MG63 (cell line): Measurements from ENCODE around the gene PRKN. TPM values are rescaled to one million over a fixed set of nuclear protein-coding genes. Genes with fewer than 3 reads are reported as not detected.

Source experiments
- DNase-seq: peaks from one replicate; pipeline ENCODE4 v3.0.0-alpha.2; 2020
- H3K27me3 ChIP-seq: fragments of 250-450 bp; sonication (Bioruptor Pico); 2 replicates; pipeline ENCODE4 v1.5.1; 2020; ENCODE audit warnings: mild to moderate bottlenecking, moderate library complexity
- H3K36me3 ChIP-seq: fragments of 250-450 bp; sonication (Bioruptor Pico); 2 replicates; pipeline ENCODE4 v1.5.1; 2020; ENCODE audit warnings: mild to moderate bottlenecking, moderate library complexity
- H3K4me3 ChIP-seq: fragments of 250-450 bp; sonication (Bioruptor Pico); 2 replicates; pipeline ENCODE4 v1.5.1; 2020; ENCODE audit warnings: mild to moderate bottlenecking, moderate library complexity
- H3K9me3 ChIP-seq: fragments of 250-450 bp; sonication (Bioruptor Pico); 2 replicates; pipeline ENCODE4 v1.5.1; 2020; ENCODE audit warnings: mild to moderate bottlenecking, moderate library complexity
- total RNA-seq: library from RNA; depleted of rRNA; stranded (reverse); fragments of >200 nt; shearing (Covaris generic); gene quantifications from 2 replicates; pipeline ENCODE4 v1.2.3, GENCODE V29; 2014; ENCODE audit warnings: low replicate concordance

PRKN gene
- total RNA-seq, 1 experiment from 2014 or later = not detected

DNA sequence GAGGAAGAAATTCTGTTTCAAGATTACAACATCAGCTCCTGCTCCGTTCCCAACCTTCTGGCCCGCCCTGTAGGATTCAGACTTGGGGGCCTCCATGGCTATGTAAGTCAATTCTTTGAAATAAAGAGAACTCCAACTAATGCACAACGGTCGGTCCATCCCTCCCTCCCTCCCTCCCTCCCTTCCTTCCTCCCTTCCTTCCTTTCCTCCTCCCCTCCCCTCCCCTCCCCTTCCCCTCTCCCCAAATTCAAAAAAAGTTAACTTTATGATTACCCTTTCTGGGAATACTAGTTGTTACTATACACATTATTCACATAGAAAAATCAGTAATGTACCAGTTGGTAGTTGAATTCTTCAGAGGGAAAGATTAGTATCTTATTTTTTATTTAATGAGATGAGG, 1274.0 kb downstream of the PRKN start:
- no peak for DNase-seq
- no peaks in the 10 kb centered on the region for H3K9me3 ChIP-seq
- H3K27me3 ChIP-seq = no peaks in the 10 kb centered on the region
- no peaks in the 10 kb centered on the region for H3K36me3 ChIP-seq
- no peak overlapping the region for H3K4me3 ChIP-seq

DNA sequence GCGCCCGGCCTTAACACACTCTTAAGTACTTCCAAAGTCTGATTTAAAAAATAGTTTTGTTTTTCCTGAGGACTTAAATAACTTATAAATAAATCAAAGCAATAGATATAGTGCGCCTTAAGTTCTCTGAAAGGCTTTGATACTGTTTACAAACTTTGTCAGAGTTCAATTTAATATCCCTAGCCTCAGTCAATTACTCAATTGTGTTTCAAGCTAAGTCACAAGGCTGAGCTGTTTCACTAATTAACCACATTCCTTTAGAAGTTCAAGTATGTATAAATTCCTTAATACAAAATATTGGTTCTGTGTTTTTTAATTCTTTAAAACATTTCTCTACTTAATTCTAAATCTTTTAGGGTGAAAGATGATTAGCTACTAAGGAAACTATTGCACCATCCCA, 1275.3 kb downstream of the PRKN start:
- Histone ChIP-seq H3K36me3 (no peaks in the 10 kb centered on the region), H3K4me3 (no peak overlapping the region), H3K27me3 (no peaks in the 10 kb centered on the region), H3K9me3 (no peaks in the 10 kb centered on the region)
- DNase-seq = no peak

DNA sequence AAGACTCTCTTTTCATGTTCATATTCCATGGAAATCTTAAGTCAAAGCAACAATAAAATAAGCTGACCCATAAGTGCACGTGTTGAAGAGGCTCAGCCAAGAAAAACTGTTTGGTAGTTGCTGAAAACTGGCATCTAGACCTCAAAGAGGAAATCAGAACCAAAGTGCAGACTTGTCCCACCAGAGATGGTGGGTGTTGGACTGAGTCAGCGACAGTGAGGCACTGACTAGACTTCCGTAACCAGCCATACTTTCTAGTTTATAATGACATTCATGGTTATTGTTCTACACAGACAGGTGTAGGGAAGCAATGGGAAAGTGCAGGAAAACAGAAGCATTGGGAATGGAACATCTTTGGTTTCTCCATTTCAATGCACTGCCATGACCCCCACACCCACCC, 1278.0 kb downstream of the PRKN start:
- Histone ChIP-seq H3K27me3 (no peaks in the 10 kb centered on the region), H3K9me3 (no peaks in the 10 kb centered on the region), H3K4me3 (no peak overlapping the region), H3K36me3 (no peaks in the 10 kb centered on the region)
- DNase-seq = no peak

DNA sequence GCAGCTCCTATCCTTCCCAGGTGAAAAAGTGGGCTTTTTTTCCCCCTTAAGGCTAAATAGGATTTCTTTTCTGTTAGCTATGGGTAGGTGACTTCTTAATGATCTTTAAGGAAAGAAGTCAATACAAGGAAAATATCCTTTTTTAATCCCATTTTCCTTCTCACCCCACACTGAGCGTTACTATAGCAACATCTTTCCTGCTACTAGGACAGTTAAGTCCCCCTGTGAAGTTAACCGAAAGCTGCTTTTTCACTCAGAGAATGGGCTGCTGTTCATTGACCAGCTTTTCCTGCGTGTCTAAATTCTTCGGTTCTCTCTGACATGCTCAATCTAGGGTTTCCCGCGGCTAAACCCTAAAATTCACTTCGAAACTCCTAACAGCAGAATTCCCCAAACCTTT, 1280.6 kb downstream of the PRKN start:
- Histone ChIP-seq H3K4me3 (no peak overlapping the region), H3K36me3 (no peaks in the 10 kb centered on the region), H3K27me3 (no peaks in the 10 kb centered on the region), H3K9me3 (no peaks in the 10 kb centered on the region)
- DNase-seq = no peak

DNA sequence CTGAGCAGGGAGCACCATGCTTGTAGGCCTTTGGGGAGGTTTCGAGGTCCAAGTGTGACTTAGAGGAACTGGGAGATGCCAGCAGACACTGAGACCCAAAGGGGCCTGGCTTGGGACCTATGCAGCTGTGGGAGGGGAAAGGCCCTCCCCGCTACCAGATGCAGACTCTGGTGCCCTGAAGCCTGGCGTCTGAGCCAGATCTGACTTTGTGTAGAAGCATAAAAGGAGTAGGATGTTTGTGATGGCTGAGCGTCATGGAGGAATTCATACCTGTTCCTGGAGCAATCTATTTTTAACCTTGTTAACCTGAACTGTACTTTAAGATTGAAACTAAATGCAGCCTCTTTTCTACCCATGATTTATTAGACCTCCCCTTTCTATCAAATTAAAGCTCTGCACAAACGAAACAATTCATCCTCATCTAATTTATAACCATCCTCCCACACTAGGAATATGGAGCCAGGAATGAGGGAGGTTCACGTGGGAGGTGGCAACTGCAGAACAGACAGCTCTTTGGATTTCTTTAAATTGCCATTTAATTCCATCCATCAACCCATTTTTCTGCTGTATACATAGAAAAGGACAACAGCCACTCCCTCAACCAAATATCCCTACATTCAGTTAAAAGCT, 1281.2 kb downstream of the PRKN start:
- no peaks in the 10 kb centered on the region for H3K27me3 ChIP-seq
- no peak overlapping the region for H3K4me3 ChIP-seq
- DNase-seq = no peak
- H3K9me3 ChIP-seq = no peaks in the 10 kb centered on the region
- H3K36me3 ChIP-seq = no peaks in the 10 kb centered on the region

DNA sequence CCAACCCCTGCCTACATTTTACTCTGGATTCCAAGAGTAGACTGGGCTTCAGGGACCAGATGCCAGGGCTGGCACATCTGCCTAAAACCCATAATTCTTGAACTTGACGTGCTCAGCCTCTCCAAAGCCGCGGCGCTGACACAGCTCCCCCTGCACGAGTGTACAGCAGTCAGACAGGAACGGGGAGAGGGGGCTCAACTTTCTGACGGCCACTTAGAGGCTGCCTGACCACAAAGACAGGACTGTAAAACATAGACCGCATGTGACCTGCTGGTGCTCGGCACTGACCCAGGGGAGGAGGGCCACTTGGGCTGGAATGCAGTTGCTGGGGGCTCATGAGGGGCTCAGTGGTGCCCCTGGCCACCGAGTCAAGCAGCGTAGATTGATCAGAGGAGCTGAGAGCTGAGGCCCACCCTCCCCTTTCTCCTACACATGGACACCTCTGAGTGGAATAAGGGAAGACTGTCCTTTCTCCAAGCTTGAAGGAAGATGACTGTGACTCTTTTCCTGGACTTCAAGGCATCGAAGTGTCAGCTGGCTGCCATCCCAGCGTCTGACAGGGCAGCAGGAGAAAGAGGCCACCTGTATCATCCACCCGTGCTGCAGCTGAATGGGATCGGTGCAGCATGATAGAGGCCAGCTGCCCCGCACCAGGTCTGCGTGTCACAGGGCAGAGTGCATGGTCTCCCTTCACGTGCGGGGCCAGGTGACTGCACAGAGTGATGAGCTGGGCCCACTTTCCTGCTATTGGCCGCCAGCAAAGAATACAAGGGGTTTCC, 1282.4 kb downstream of the PRKN start:
- peak; percentile 39 for DNase-seq
- Histone ChIP-seq H3K4me3 (no peak overlapping the region), H3K27me3 (no peaks in the 10 kb centered on the region), H3K9me3 (no peaks in the 10 kb centered on the region), H3K36me3 (no peaks in the 10 kb centered on the region)

DNA sequence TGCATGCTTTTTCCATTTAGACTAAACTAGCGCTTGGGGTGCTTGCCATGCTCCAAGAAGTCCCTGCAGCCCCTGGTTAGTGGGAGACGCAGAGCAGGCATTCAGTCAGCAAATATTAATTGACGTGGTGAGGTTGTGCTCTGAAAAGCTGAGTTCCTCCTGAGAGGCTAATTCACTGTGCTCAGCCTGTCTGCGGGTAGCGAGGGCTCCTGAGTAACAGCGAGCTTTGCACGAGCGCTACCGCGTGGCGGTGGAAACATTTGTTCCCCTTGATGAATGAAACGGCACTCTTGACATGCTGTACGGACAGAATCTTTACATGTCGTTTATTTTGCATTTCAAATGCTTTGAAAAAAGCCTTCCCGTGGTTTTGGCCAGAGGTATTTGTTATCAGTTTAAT, 1283.1 kb downstream of the PRKN start:
- H3K36me3 ChIP-seq = no peaks in the 10 kb centered on the region
- no peaks in the 10 kb centered on the region for H3K27me3 ChIP-seq
- no peak overlapping the region for H3K4me3 ChIP-seq
- DNase-seq = no peak
- no peaks in the 10 kb centered on the region for H3K9me3 ChIP-seq

DNA sequence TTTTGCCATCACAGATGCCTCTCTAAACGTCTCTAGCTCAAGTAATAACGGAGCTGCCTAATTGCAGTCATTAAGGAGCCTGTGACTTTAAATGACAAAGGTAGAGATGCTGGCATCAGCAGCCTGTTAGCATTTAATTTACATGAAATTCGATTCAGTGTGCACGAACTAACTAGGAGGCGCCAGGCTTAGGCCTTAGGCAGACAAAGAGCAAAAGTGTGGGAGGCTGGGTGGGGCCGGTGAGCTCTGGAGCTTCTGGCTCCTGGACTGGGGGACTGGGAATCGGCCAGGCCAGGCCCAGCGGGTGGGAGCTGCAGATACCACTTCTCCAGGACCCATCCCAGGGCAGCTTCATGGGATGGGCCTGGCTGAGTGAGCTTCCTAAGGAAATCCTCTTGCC, 1283.7 kb downstream of the PRKN start:
- H3K4me3 ChIP-seq = no peak overlapping the region
- H3K27me3 ChIP-seq = no peaks in the 10 kb centered on the region
- no peaks in the 10 kb centered on the region for H3K9me3 ChIP-seq
- H3K36me3 ChIP-seq = no peaks in the 10 kb centered on the region
- peak; percentile 90 for DNase-seq

DNA sequence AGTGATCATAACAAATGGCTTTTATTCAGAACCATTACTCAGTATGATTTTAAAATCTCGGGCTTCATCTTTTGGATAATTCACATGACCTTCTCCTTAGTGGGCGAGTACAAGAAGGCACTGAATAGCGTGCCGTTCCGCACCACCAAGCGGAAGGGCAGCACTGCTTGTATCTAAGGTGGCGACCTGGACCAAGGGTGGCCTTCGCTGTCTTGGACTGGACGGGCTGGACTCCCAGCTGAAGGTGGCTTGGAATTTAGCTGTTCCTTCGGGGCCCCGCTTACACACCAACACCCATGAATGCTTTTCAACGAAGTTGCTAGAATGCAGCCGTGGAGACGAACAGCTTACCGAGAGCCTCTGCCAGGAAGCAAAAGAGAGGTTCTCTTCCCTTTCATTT, 1285.1 kb downstream of the PRKN start:
- no peak for DNase-seq
- Histone ChIP-seq H3K4me3 (no peak overlapping the region), H3K9me3 (no peaks in the 10 kb centered on the region)

DNA sequence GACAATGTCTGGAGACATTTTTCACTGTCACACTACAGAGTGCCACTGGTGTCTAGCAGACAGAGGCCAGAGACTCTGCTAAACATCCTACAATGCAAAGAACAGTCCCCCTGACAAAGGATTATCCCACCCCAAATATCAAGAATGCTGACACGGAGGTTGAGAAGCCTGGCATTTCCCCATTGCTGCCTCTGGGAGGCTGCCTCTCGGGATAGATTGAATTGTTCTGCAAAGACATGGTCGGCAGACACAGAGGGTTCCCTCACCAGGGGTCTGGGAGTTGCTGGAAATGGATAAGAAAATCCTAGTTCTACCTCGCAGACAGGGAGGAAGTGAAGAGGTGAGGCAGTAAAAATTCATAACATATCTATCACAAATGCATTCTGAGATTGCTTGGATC, 1287.3 kb downstream of the PRKN start:
- H3K9me3 ChIP-seq = no peaks in the 10 kb centered on the region
- H3K4me3 ChIP-seq = no peak overlapping the region
- H3K27me3 ChIP-seq = no peaks in the 10 kb centered on the region
- DNase-seq = no peak
- H3K36me3 ChIP-seq = no peaks in the 10 kb centered on the region

More for the DNA sequence above, 1285.1 kb downstream of the PRKN start:
- no peaks in the 10 kb centered on the region for H3K36me3 ChIP-seq
- no peaks in the 10 kb centered on the region for H3K27me3 ChIP-seq

DNA sequence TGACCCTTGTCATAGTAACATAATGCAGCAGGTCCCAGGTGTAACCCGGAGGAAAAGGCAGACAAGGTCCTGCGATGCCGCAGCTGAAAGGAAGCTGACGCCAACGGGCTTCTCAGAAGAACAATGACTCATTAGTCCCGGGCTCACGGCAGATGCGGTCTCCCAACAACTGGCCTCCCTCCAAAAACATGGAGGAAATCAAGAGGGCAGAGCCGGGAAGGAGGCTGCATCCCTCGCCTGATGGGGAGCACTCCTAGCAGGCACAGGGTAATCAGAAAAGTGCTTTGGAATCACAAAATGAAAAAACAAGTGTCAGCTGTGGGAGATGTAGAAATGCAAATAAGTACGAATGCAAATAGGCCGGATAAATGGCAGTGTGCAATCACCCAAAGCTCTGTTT, 1288.5 kb downstream of the PRKN start:
- no peaks in the 10 kb centered on the region for H3K9me3 ChIP-seq
- DNase-seq = peak; percentile 89
- no peaks in the 10 kb centered on the region for H3K27me3 ChIP-seq
- no peak overlapping the region for H3K4me3 ChIP-seq
- H3K36me3 ChIP-seq = no peaks in the 10 kb centered on the region

DNA sequence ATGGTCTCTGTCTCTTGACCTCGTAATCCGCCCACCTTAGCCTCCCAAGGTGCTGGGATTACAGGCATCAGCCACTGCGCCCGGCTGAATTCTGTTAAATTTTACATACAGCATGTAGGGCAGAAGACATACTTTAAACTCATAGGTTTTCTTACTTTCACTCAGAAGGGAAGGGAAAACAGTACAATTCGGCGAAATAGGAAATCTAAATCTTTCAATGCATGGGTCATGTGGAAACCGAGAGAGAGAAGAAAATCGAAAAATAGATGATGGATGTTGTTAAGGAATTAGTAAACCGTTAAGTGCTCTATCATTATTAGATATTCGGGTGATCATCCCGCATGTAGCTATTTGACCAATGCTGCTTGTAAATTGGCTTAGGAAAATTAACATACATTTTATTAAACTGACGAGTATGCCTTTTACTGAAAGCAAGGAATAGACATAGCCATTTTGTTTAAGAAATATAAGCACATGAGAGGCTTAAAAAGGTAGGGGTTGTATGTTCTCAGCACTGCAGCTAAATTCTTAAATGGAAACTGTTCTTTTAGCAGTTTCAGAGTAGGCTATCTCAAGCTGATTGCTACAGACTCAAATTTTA, 1289.0 kb downstream of the PRKN start:
- DNase-seq = no peak
- Histone ChIP-seq H3K4me3 (no peak overlapping the region), H3K36me3 (no peaks in the 10 kb centered on the region), H3K9me3 (no peaks in the 10 kb centered on the region), H3K27me3 (no peaks in the 10 kb centered on the region)

DNA sequence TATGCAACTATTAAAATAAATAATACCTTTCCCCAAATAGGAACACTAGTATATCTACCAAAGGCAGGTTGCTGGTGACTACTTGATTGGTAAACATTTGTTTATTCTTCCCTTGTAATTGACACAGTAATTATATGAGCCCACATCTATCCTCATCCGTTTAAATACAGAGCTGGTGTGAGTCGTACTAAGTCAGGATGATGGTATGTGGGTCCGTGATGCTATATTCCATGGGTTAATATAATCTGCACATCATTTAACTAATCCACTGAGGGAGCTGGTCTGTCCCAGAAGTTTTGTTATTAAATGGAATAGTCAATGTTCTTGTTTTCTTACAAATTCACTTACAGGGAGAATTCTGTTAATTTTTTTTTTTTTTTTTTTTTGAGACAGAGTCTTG, 1289.7 kb downstream of the PRKN start:
- no peaks in the 10 kb centered on the region for H3K9me3 ChIP-seq
- no peaks in the 10 kb centered on the region for H3K27me3 ChIP-seq
- peak; percentile 38 for DNase-seq
- no peaks in the 10 kb centered on the region for H3K36me3 ChIP-seq
- no peak overlapping the region for H3K4me3 ChIP-seq

DNA sequence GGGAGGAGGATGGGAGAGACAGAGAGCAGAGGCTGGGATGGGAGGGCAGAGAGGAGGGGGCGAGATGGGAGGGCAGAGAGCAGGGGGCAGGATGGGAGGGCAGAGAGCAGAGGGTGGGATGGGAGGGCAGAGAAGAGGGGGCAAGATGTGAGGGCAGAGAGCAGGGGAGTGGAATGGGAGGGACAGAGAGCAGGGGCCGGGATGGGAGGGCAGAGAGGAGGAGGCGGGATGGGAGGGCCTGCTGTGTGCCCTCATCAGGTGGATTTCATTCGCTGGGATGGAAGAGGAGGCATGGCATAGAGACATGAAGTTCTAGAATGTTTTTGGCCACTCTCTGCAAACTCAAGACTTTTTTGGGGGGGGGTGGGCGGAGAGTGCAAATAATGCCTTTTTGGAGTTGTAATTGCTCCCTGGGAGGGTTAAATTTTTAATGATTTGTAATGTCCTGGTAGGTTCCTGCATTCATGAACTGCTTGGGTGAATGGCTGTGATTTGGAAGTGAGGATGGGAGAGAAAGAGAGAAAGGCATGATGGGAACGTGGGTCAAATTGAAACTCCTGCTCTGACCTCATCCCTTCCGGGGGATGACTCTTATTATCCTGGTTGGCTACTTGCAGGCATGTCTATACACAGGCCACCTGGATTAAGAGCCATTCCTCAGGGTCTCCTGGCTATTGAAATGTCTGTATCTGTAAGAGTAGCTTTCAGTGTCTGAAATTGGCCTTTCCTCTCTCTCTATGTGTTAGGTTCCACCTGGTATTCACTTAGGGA, 1291.3 kb downstream of the PRKN start:
- Histone ChIP-seq H3K36me3 (no peaks in the 10 kb centered on the region), H3K4me3 (no peak overlapping the region), H3K27me3 (no peaks in the 10 kb centered on the region), H3K9me3 (no peaks in the 10 kb centered on the region)
- DNase-seq = peak; percentile 82

DNA sequence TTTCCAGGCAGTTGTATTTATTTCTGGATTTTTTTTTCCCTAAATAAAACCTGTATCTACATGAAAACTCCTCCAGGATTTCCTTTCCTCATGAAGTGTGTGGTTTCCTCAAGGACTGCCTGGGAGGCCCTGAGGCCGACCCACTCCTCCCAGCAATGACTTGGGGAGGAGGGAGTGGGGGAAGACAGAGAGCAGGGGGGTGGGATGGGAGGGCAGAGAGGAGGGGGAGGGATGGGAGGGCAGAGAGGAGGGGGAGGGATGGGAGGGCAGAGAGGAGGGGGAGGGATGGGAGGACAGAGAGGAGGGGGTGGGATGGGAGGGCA, 1291.9 kb downstream of the PRKN start:
- H3K27me3 ChIP-seq = no peaks in the 10 kb centered on the region
- no peak for DNase-seq
- H3K36me3 ChIP-seq = no peaks in the 10 kb centered on the region
- no peaks in the 10 kb centered on the region for H3K9me3 ChIP-seq
- H3K4me3 ChIP-seq = no peak overlapping the region

DNA sequence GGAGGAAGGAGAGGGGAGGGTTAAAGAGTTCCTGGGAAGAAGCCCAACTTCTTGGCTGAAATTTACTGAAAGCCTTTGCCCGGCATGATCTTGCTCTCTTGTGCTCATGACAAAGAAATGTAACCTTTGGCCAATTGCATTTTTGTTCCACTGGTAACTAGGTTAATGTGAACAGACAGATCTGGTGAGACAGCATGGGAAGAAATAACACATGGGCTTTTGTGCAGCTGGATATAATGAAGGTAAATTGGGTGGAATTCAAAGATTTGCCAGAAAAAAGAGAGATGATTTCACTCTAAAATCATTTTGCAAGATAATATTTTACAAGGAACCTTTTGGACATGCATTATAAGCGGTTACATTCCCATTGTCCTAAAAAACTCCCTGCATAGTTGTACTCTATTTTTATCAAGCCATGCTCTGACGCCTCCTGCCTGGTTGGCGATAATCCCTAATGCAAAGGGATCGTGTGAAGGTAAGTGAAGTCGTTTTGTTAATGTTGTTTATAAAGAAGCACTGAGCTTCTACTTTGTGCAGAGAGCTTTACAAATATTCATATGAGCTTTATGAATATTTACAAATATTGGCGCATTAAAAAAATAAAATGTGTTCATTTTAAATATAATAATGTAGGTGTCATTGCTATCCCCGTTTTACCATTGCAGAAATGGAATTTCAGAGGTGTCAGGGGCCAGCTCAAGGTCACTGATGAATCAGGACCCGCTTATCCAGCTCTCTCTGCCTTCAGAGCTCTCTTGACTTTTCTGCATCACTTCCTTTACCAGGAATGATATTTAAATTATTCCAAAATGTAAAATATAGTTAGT, 1292.4 kb downstream of the PRKN start:
- no peaks in the 10 kb centered on the region for H3K9me3 ChIP-seq
- no peak overlapping the region for H3K4me3 ChIP-seq
- peak; percentile 73 for DNase-seq
- no peaks in the 10 kb centered on the region for H3K36me3 ChIP-seq
- no peaks in the 10 kb centered on the region for H3K27me3 ChIP-seq

DNA sequence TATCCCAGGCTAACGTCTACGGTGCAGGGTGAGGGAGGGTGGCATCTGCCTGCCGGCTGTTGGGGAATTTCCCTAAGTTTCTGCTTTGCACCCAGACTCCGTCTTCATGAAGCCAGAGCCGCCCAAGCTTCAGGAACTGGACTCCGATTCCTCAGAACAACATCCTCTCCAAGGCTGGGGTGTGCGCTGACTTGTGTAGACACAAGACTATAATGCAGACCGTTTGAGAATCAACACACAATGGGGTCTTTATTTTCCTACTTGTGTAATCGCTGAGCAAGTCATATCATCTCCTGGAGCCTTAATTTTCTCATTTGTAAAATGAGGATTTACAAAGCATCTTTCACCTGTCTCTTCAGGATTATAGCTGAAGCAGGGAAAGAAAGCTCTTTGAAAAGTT, 1293.2 kb downstream of the PRKN start:
- Histone ChIP-seq H3K36me3 (no peaks in the 10 kb centered on the region), H3K4me3 (no peak overlapping the region), H3K27me3 (no peaks in the 10 kb centered on the region), H3K9me3 (no peaks in the 10 kb centered on the region)
- DNase-seq = no peak
